Measurements from ENCODE around the gene LGI2. TPM values are rescaled to one million over a fixed set of nuclear protein-coding genes. Genes with fewer than 3 reads are reported as not detected.

Gene LGI2
- total RNA-seq, 1 donor from 2014 or later = 3.0 TPM

Other genes starting within 250 kb of the LGI2 start
- gene SOD3, start 235.4 kb downstream of the LGI2 start, total RNA-seq = 64.2 TPM
- gene CCDC149, start 117.9 kb downstream of the LGI2 start, total RNA-seq = 9.0 TPM
- gene SEPSECS, start 129.5 kb upstream of the LGI2 start, total RNA-seq = 4.9 TPM
- 2.3 TPM for gene PI4K2B, start 203.1 kb upstream of the LGI2 start, total RNA-seq